Measurements from ENCODE around the gene GSTM1.
A peak's percentile ranks its signal among the peaks of the same experiment; 100 is the strongest.

GSTM1 gene

DNA sequence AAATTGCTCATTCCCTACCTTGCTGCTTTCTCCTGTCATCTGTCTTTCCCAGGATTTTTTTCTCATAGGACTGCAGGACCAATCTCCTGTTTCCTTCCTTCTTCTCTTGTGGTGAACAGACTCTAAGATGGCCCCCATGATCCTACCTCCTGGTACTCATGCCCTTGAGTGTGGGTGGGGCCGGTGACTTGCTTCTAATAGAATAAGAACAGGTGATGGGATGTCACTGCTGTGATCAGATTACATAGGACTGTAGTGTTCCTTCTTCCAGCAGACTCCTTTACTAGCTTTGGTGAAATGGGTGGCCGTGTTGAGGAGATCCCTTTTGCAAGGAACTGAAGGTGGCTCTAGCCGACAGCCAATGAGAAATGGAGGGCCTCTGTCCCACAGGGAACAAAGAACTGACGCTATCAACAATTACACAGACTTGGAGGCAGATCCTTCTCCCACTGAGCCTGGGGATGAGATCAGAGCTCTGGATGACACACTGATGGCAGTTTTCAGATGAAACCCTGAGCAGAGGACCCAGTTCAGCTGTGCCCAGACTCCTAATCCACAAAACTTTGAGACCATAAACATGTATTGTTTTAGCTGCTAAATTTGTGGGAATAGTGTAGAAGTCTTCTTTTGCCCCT, 45.7 kb downstream of the GSTM1 start:
- Histone ChIP-seq H3K9me3 (ENCODE audit: insufficient read depth, low read depth, low read length) (no peaks in the 10 kb centered on the region), H4K20me1 (ENCODE audit: insufficient read depth, low read length, poor library complexity, severe bottlenecking) (no peaks in the 10 kb centered on the region), H3K9ac (ENCODE audit: low read depth, low read length, poor library complexity, severe bottlenecking) (no peak overlapping the region), H3K79me2 (ENCODE audit: insufficient read depth, low read length) (no peaks in the 10 kb centered on the region), H3K4me1 (ENCODE audit: insufficient read depth, low read length, poor library complexity, severe bottlenecking) (no peaks in the 10 kb centered on the region), H2AFZ (ENCODE audit: low read length) (no peak overlapping the region), H3K4me2 (ENCODE audit: low read depth, low read length, poor library complexity, severe bottlenecking) (no peak overlapping the region), H3K9me2 (replicated peaks; ENCODE audit: low read depth, low read length) (no peaks in the 10 kb centered on the region), H3K4me3 (ENCODE audit: low read length, poor library complexity, severe bottlenecking) (no peak overlapping the region), H3K27me3 (ENCODE audit: insufficient read depth, low read length, poor library complexity, severe bottlenecking) (no peaks in the 10 kb centered on the region), H3K36me3 (ENCODE audit: insufficient read depth, low read length) (no peaks in the 10 kb centered on the region), H3F3A (ENCODE audit: low read depth) (no peaks in the 10 kb centered on the region)
- TF ChIP-seq EZH2phosphoT487 (IDR thresholded peaks at IDR 0.05; ENCODE audit: borderline replicate concordance), result no peak
- TF ChIP-seq, protein P1, sequence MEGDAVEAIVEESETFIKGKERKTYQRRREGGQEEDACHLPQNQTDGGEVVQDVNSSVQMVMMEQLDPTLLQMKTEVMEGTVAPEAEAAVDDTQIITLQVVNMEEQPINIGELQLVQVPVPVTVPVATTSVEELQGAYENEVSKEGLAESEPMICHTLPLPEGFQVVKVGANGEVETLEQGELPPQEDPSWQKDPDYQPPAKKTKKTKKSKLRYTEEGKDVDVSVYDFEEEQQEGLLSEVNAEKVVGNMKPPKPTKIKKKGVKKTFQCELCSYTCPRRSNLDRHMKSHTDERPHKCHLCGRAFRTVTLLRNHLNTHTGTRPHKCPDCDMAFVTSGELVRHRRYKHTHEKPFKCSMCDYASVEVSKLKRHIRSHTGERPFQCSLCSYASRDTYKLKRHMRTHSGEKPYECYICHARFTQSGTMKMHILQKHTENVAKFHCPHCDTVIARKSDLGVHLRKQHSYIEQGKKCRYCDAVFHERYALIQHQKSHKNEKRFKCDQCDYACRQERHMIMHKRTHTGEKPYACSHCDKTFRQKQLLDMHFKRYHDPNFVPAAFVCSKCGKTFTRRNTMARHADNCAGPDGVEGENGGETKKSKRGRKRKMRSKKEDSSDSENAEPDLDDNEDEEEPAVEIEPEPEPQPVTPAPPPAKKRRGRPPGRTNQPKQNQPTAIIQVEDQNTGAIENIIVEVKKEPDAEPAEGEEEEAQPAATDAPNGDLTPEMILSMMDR (conservative IDR thresholded peaks at IDR 0.05; ENCODE audit: low read length), result no peak

DNA sequence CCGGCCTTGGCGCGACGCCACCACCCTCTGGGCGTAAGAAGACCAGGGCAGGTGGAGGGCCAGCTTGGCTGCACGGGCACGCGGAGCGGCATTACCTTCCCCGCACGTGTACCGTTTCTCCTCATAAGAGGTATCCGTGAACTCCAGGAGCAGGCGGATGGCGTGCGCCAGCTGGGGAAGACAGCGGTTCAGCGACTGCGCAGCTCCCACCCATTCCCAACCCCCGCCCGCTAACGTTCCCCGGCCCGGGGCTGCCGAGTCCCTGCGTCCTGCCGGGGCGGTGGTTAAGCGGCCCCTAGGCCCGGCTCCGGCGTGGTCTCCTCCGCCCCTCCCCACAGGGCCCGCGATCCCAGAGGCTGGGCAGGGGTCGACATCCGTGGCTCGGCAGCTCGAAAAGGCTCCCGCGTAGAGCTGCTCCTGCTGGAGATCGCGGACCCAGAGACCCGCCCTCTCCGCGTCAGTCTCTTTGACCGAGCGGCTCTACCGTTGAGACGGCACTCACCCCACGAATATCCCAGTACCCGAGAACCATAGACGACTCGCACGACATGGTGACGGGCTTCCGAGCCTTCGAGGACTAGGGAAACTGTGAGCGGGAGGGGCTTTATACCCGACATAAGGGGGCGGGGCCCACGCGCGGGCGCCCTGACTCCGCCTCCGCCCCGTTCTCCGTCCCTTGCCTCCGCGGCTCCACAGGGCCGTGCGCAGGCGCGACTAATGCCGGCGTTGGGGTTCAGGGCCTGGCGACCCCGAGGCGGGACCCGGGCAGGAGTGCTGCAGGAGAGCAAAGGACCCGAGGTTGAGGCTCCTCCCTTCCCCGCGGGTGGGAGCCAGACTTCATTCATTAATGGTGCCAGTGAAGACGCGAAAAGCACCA, 52.4 kb downstream of the GSTM1 start:
- Histone ChIP-seq H2AFZ (ENCODE audit: low read length) (peak overlapping the region; percentile 89), H3K79me2 (ENCODE audit: insufficient read depth, low read length) (no peaks in the 10 kb centered on the region), H3K9me3 (ENCODE audit: insufficient read depth, low read depth, low read length) (no peaks in the 10 kb centered on the region), H3K27me3 (ENCODE audit: insufficient read depth, low read length, poor library complexity, severe bottlenecking) (no peaks in the 10 kb centered on the region), H4K20me1 (ENCODE audit: insufficient read depth, low read length, poor library complexity, severe bottlenecking) (no peaks in the 10 kb centered on the region), H3K4me3 (ENCODE audit: low read length, poor library complexity, severe bottlenecking) (peak overlapping the region; percentile 71), H3K4me2 (ENCODE audit: low read depth, low read length, poor library complexity, severe bottlenecking) (peak overlapping the region; percentile 63), H3F3A (ENCODE audit: low read depth) (no peaks in the 10 kb centered on the region), H3K36me3 (ENCODE audit: insufficient read depth, low read length) (no peaks in the 10 kb centered on the region), H3K9me2 (replicated peaks; ENCODE audit: low read depth, low read length) (no peaks in the 10 kb centered on the region), H3K4me1 (ENCODE audit: insufficient read depth, low read length, poor library complexity, severe bottlenecking) (no peaks in the 10 kb centered on the region), H3K9ac (ENCODE audit: low read depth, low read length, poor library complexity, severe bottlenecking) (peak overlapping the region; percentile 62)
- TF ChIP-seq EZH2phosphoT487 (IDR thresholded peaks at IDR 0.05; ENCODE audit: borderline replicate concordance), result no peak
- TF ChIP-seq, protein P1 (conservative IDR thresholded peaks at IDR 0.05; ENCODE audit: low read length), result no peak

DNA sequence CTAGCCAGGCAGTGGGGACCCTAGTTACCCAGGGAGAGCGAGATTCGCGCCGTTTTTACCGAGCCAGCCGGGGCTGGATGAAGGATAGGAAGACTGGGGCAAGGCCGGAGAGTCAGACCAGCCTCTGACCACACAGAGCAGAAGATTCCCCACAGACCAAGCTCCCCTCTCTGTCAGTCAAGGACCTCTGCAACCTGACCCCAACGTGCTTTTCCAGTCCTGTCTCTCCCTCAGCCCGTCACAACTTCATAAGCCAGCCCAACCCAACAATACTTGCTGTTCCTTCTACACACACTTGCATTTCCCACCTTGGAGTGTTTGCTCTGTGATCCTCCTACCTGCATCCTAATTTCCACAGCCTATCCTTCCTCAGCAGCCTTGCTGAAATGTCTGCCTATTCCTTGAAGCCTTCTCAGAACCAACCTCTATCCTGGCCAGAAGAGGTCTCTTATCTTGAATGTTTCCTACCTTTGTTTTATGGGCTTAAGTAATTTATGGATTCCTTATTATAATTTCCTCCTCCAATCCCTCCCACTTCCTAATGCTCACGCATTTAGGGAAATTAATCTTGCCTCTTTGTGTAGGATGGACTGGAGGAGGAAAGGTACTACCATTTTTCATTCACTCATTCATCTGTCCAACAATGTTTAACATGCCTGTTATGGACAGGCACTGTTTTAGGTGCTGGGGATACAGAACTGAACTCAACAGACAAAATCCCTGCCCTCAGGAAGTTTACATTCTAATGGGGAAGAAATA, 53.2 kb downstream of the GSTM1 start, which contains the start of gene GSTM3:
TSS of gene GSTM3 (minus strand) at position 424 of the 759 bp plus-strand sequence. CDS start 751 bp downstream, outside the sequence.
- peak within 1 kb of the TSS; percentile 62 for H3K9ac ChIP-seq (ENCODE audit: low read depth, low read length, poor library complexity, severe bottlenecking)
- H3K4me3 ChIP-seq (ENCODE audit: low read length, poor library complexity, severe bottlenecking), result peak within 1 kb of the TSS; percentile 71
- H3K4me2 ChIP-seq (ENCODE audit: low read depth, low read length, poor library complexity, severe bottlenecking), result peak within 1 kb of the TSS; percentile 63
- H2AFZ ChIP-seq (ENCODE audit: low read length), result peak within 1 kb of the TSS; percentile 89
- no peaks in the 10 kb centered on the region for H3K9me2 ChIP-seq (replicated peaks; ENCODE audit: low read depth, low read length)
- no peak for TF ChIP-seq EZH2phosphoT487 (IDR thresholded peaks at IDR 0.05; ENCODE audit: borderline replicate concordance)
- TF ChIP-seq, protein P1 (conservative IDR thresholded peaks at IDR 0.05; ENCODE audit: low read length), result no peak
- no peaks in the 10 kb centered on the region for H3K4me1 ChIP-seq (ENCODE audit: insufficient read depth, low read length, poor library complexity, severe bottlenecking)
- H3K36me3 ChIP-seq (ENCODE audit: insufficient read depth, low read length), result no peaks in the 10 kb centered on the region
- no peaks in the 10 kb centered on the region for H3F3A ChIP-seq (ENCODE audit: low read depth)
- H3K9me3 ChIP-seq (ENCODE audit: insufficient read depth, low read depth, low read length), result no peaks in the 10 kb centered on the region
- no peaks in the 10 kb centered on the region for H3K27me3 ChIP-seq (ENCODE audit: insufficient read depth, low read length, poor library complexity, severe bottlenecking)
- H3K79me2 ChIP-seq (ENCODE audit: insufficient read depth, low read length), result no peaks in the 10 kb centered on the region
- no peaks in the 10 kb centered on the region for H4K20me1 ChIP-seq (ENCODE audit: insufficient read depth, low read length, poor library complexity, severe bottlenecking)
